Measurements from ENCODE around the gene PITPNB.

Gene PITPNB

DNA sequence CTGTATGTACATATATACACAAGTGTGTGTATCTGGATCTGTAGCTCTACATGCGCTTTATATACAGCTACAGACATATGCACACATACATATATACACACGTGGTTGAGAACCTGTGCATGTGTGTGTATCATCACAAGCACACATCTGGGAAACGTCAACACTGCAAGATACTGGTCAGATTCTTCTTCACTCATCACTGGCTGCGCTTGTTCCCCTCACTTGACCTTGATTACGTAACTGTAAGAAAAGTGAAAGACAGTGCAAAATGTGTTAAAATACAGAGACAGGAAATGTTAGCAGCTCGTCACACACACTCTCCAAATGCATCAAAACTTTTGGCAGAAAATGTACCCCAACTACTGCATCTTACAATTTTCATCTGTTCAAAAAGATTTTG, 65.6 kb downstream of the PITPNB start:
- no peak for DNase-seq

DNA sequence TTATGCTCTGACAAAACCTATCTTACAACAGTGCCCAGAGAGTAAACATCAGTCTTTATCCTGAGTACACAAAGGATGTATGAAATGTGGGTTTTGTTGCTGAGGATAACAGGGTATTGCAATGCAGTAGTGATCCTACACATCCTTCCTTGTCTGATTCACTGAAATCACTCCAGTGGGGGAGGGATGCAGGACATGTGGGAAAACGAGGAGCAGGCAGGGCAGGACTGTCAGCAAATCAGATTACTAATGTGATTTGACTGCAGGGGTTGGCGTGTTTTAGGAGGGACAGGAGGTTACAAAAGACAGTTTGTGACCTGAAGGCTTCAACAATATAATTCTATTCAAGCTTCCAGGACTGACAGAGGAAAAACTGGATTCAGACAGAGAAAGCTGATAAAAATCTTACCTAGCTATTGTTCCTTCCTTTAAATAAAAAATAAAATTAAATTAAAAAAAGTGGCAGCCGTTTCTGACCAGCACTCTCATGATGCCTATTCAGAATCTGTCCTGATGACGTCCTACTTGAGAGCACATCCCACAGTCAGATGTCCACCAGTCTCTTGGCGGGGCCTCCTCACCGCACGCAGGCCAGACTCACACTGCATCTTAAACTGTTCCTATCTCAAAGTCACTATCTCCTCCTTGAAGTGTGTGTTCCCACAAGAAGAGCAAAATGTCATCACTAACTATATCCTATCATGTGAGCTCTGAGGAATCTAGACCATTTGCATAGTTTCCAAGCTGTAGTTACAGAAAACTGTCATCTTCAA, 66.9 kb downstream of the PITPNB start:
- DNase-seq, result no peak

DNA sequence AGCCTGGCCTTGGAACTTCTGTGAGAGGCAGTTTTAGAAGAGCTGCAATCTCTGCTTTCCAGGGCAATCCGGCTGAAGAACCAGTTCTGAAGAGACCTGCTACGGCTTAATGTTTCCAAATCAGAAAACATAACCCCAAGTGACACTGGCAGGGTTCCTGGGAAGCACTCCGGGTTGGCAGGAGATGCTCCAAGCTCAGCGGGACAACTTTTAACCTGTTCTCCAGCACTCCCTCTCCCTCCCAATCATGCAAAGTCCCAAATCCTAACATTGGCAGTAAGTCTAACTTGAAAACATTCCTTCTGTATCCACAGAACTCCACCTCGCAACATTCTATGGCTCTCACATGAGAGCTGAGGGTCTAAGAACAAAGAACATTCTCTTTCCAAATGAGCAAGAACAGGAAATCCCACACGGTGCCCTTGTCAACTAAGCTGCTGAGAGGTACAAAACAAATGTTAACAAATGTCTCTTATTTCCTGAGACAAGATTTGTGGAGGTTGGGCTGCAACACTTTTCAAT, 69.0 kb downstream of the PITPNB start:
- no peak for DNase-seq

DNA sequence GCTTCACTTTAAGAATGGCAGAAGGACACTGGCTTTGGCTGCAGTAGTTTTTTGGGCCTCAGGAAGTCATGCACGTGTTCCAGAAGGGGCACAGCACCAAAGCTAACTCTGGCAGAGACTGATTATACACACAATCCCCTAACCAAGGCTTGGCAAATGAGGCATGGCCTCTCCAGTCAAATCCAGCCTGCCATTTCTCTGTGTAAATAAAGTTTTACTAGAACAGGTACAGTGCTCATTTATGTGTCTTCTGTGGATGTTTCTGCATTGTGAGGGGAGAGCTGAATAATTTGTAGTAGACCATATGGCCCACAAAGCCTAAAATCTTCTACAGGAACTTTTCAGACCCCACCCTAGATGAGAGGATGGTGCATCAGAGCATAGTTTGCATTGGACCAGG, 71.1 kb downstream of the PITPNB start:
- no peak for DNase-seq

DNA sequence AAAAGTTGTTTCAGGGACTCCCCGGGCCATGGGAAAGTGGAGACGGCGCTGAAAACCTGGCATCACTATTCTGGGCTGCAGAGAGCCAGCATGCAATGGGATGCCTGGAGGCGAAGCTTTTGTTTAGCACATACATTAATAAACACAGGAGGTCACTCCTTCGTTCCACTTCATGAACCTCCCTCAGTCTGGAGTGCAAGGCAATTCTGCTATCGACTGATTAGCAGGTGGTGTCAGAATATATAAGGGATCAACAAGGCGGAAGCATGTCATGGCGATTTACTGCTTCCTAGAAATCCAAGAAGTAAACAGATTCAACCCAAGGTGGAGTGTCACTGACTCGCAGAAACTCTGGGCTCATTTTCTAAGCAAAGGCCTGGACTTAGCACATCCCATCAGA, 72.1 kb downstream of the PITPNB start:
- no peak for DNase-seq

DNA sequence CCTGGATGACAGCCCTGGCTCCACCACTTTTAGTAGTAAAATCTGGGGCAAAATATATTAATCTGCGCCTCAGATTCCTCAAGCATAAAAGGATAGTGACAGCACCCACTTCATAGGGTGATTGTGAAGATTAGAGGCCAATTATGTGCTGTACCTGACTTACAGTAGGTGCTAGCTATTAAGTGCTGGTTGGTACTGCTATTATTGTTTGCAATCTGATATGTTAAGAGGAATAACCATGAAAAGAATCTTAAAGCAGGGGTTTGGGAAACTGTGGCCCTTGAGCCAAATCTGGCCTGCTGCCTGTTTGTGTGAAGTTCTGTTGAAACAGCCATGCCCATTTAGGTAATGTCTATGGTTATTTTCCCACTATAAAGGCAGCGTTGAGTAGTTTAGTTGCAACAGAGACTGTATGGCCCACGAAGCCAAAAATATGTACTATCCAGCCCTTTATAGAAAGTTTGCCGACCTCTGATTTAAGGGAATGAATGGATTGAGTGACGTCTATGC, 72.8 kb downstream of the PITPNB start:
- DNase-seq, result no peak

DNA sequence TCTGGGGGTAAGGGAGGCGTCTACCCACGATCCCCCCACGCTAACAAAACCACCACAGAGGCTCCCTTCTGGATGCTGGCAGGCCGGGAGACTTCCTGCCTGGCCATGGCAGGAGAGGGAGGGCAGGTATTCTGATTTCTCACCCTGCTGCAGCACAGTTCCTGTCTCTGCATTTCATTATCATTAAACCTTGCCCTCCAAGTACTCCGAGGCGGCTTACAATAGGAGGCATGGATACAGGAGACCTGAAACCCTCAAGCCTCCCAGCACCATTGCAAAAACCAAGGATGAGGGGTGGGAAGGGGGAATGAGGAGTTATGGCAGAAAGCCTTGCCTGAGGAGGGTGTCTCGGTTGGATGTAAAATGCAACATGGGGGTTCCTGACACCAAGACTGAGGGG, 73.4 kb downstream of the PITPNB start:
- DNase-seq, result no peak

DNA sequence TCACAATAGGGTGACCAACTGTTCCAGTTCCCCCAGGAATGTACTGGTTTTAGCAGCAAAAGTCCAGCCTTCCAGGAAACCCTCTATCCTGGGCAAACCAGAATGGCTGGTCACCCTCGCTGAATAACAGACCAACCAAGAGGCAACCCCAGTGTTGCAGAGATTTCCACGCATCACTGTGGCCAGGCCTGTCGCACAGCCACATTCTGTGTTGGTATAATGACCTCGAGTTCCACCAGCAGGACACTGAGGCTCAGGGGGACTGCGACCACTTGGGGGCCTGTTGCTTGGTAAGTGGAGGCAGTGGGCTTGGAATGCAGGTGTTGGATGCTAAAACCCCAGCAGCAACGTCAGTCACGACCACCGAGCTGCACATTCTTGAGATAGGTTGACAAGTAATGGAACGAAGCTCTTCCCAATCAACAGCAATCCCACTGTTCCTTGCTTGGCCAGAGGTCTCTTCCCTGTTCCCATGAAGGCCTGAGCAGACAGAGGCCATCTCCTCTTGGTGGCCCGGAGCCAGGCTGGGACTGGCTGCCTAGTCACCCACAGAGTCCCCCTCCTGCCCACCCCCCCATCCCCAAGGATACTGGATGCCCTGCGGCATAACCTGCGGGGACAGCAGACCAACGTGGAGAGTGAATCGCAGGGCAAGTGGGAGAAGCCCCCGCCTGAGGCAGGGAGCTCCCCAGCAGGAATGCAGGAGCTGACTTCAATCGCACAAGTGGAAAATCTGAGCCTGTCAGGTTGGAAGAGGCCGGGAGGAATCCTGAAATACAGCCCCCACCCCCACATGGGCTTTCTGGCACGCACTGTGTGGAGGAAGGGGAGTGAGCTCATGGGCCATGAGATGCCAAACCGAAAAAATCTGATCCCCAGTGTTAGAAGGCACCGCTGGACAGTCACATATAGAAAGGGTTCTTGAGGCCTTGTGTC, 74.1 kb downstream of the PITPNB start:
- DNase-seq, result no peak

DNA sequence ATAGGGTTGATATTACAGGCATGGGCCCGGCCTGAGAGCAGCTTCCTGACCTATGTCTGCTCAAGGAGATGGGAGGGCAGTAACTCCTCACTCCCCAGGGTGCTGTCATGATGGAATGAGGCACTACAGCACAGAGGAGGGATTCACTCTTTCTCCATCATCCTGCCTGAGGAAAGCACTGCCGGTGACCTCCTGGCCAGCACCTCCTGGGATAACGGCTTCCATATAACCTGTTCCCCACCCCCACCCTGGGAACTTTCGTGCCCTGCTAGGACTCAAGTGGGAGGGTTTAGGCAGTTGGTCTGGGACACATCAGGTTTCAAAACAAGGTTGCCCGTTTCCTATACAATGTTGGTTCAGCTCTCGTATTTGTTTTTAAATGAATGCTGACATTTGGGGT, 74.8 kb downstream of the PITPNB start:
- no peak for DNase-seq

DNA sequence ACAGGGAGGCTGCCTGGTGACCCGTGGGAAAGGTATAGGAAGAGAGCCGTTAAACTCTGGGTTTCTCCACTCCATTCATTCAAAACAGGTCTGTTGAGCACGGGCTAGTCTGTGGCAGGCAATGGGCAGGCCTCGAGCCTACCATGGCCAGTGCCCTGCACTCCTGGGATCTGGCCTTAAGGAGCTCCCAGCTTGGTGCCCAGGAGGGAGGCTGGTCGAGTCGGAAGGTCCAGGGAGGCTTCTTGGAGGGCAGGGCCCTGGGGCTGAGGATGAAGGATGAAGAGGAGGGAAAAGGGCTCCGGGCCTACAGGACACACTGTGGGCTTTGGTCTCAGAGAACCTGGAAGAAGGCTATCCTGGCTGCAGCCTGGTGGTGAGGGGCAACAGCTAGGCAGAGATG, 75.6 kb downstream of the PITPNB start:
- DNase-seq, result no peak

DNA sequence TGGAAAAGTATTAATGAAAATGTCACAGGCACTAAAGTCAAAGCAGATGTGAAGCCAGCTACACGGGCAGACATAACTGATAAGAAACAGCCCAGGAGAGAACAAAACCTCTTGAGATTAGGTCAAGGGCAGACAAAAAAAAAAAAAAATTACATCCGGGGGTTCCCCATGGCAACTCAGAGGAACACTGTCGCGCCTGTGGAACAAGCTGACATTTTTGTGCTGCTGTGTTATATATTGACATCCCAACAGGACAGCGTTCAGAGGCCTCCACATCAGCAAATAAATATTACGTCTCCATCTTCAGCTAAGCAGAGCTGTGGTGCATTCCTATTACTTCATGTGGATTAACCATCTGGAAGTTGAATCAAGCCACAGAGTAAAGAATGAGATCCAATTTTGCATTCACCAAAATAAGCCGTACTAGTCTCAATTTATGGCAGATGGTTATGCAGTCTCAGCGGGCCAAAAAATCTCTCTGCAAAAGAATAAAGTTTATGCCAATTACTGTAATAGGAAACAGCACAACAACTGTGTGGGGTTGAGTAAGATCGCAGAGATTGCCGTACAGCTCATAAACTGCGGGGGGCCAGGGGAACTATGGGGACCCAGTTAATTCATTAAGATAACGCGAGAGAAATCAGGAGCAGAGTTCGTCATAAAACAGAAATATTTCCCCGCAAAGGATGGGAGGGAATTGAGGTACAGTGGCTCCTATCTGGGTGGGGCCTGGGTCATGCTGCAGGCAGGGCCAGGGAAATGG, 76.2 kb downstream of the PITPNB start:
- no peak for DNase-seq

DNA sequence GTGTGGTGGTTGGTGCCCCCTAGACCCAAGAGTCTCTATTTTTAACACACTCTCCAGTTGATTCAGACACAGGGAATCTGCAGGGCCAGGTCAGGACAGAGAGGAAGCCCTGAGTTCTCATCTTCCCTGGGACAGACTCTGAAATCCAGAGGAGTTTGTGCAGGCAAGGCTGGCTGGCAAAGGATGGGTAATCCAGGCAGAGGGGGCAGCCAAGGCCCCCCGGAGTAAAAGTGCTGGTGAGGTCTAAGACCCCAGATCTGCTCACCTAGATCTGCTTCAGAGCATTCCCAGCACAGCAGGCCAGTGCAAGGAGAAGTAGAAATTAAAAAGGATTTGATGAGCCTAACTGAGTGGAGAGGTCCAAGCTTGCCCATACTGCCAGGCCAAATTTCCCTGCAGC, 76.9 kb downstream of the PITPNB start:
- DNase-seq, result no peak

DNA sequence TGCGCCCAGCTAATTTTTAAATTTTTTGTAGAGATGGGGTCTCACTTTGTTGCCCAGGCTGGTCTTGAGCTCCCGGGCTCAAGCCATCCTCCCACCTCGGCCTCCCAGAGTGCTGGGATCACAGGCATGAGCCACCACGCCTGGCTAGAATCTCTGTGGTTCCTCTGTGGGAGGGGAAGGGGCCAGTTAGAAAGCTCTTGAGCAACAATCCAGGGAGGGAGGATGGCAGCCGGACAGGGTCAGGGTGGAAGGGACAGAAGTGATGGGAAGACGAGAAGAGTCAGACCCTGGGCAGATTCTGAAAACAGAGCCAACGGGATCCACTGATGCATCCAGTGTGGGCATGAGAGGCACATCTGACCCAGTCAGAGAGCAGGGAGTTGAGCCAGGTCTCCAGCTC, 78.6 kb downstream of the PITPNB start:
- DNase-seq, result no peak

DNA sequence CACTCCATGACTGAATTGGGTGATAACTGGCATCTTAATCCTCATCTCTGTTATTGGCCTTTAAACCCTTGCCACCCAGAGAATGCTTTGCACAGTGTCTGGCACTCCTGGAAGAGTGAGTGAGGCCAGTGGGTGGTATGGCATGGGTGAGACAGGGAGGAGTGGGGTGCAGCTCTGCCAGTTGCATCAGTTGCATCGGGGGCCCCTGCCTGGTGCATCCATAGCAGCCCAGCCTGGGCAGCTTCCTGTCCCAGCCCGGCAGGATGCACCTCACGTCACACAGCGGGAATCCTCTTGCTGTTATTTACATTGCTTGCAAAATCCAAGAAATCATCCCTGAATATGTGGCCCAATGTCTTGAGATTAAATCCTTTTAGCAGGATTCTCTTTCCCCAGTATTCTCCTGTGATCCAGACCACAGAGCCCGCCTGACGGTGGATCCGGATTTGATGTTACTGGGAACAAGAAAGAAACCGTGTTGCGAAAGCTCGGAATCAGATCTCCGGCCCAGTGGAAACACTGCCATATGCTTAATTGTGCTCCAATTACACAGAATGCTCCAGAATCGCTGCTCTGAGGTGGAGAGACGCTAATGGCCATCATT, 79.9 kb downstream of the PITPNB start:
- no peak for DNase-seq

DNA sequence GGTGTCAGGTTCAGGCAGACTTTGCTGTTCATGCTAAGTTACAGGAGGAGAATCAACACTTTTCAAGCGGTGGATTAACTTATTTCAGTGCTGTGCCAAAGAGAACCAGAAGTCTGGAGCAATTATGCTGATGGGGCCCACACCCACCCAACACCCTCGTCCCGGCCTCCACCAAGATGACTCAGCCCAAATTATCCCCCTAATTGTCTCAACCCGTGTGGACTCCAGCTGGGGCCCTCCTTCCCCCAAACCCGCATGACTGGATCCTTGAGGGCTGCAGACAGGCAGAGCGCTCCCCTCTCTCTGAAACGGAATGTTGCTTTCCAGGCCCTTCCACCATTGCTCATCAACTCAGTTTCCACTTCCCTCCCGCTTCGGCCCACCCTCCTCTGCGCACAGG, 82.9 kb downstream of the PITPNB start:
- no peak for DNase-seq

DNA sequence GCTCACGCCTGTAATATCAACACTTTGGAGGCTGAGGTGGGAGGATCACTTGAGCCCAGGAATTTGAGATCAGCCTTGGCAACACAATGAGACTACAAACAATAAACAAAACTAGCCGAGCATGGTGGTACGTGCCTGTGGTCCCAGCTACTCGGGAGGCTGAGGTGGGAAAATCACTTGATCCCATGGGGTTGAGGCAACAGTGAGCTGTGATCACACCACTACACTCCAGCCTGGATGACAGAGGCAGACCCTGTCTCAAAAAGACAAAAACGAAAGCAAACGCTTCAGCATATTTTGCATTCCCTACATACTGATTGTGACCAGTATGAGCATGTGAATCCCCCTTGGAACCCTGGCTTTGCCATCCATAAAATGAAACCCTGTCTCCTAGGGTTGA, 83.6 kb downstream of the PITPNB start:
- DNase-seq, result no peak

DNA sequence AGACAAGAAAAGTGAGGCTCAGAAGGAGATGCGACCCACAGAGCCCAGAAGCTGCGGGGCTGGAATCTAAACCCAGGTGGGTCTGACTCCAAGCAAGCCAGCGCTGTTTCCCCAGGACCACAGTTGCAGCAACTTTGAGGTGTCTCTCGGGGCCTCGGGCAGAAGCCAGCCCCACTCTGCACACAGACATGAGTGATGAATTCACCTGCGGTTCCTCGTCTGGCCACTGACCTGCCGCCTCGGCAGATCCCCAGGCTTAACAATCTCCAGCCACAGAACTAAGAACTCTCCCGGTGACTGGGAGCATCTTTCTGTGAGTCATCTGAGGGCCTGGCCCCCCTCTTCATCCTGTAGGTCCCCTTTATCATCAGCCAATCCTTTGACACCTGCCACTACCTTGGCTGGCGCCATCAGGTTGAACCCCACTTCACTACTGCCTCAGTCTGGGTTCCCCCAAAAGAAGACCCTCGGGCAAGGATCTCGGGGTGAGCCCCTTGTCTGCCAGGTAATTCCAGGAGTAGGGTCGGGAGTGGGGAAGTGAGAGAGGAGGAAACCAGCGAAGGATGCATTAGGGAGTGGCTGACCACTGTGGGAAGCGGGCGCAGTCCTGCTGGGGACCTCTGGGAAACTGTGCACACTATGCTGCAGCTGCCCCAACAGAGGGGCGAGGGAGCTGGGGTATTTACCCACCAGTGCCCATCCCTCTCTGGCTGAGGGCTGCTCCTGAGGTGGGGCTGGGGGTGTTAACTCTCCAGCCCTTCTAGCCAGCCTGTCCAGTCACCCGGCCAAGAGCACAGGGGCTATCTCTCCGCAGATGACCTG, 84.5 kb downstream of the PITPNB start:
- no peak for DNase-seq

DNA sequence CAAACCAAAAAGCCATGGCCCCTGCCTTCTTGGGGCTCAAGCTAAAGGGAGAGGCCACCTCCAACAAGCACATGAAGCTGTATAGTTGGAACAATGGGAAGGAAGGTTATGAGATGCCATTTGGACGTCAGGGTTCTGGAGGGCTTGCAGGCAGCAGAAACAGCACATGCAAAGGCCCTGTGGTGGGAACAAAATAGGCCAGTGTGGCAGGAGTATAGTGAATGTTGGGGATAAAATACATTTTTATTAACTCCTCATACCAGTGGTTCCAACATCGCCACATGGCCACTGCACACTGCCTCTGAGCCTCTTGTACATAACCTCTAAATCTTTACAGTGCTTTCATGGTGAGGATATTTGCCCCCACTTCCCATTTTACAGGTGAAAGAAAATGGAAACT, 85.3 kb downstream of the PITPNB start:
- no peak for DNase-seq

DNA sequence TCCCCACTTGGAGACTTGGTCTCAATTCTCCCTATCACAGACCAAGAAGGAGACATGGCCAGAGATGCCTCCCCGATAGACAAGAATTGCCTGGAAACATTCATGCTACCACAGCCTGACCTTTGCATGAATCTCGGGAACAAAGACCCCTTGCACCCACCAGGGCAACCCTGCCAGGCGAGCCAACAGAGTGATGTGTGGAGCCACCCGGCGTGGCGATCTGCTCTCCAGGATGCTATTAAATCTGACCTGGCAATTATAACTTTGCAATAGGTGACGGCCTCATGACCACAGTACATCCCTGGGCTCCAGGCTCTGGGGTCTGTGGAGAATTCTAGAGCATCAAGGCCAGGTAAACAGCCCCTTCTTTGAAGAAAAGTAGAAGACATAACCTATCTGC, 86.5 kb downstream of the PITPNB start:
- DNase-seq, result no peak

DNA sequence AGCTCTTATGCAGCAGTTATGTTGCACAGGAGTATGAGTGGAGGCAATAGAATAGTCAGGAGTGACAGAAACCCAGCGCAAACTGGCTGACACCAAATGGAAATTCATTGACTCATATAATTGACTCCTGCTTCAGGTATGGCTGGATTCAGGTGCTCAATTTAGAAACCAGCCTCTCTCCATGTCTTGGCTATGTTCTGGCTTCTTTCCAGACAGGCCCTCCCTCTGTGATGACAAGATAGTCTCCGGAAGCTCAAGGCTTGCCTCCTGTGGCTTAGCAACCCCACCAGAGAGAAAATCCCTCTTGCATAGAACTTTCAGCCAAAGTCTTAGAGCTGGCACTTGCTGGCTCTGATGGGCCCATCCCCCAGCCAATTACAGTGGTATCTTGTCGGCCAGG, 89.4 kb downstream of the PITPNB start:
- DNase-seq, result no peak

All from DMS79 treated with DMSO at 0.1 percent for 48 hours (cell line).